Skeletal muscle satellite cell (primary cell): ENCODE data around the gene MAGEA8.
A peak's percentile ranks its signal among the peaks of the same experiment; 100 is the strongest.
"Not testable (repeated sequence)": the region's sequence is repeated elsewhere in the genome, so short reads cannot be mapped to it uniquely, and the experiment has no call there.

Source experiments
- H3K27me3 ChIP-seq: 2 replicates; pipeline ENCODE4 v1.7.0; 2013; ENCODE audit warnings: low read length; ENCODE audit not compliant: control insufficient read depth, insufficient read depth
- H3K36me3 ChIP-seq: 2 replicates; pipeline ENCODE4 v1.7.0; 2013; ENCODE audit warnings: mild to moderate bottlenecking, control low read depth, low read length; ENCODE audit not compliant: insufficient read depth
- H3K4me1 ChIP-seq: 2 replicates; pipeline ENCODE4 v1.7.0; 2013; ENCODE audit warnings: low read length; ENCODE audit not compliant: control insufficient read depth, insufficient read depth
- H3K4me2 ChIP-seq: 2 replicates; pipeline ENCODE4 v1.7.0; 2013; ENCODE audit warnings: mild to moderate bottlenecking, low read length
- H3K4me3 ChIP-seq: 2 replicates; pipeline ENCODE4 v1.7.0; 2013; ENCODE audit warnings: low read length
- H3K9ac ChIP-seq: 2 replicates; pipeline ENCODE4 v1.7.0; 2013; ENCODE audit warnings: mild to moderate bottlenecking, low read depth, low read length, moderate library complexity
- H3K9me3 ChIP-seq: replicated peaks from 2 replicates; pipeline ENCODE4 v1.7.0; 2013; ENCODE audit warnings: mild to moderate bottlenecking, control low read depth, low read length

The MAGEA8 gene

GRCh38 chrX:149858592-149858991, 22.4 kb upstream of the MAGEA8 start:
- Histone ChIP-seq H3K9me3 (no peaks in the 10 kb centered on the region), H3K4me2 (no peak overlapping the region), H3K9ac (no peak overlapping the region), H3K4me1 (no peaks in the 10 kb centered on the region), H3K4me3 (no peak overlapping the region), H3K27me3 (no peaks in the 10 kb centered on the region), H3K36me3 (no peaks in the 10 kb centered on the region)

GRCh38 chrX:149860445-149860844, 20.5 kb upstream of the MAGEA8 start:
- Histone ChIP-seq H3K4me2 (no peak overlapping the region), H3K9me3 (no peaks in the 10 kb centered on the region), H3K9ac (no peak overlapping the region), H3K27me3 (no peaks in the 10 kb centered on the region), H3K4me3 (no peak overlapping the region), H3K36me3 (no peaks in the 10 kb centered on the region), H3K4me1 (no peaks in the 10 kb centered on the region)

- Histone ChIP-seq H3K36me3 (no peaks in the 10 kb centered on the region), H3K4me1 (no peaks in the 10 kb centered on the region), H3K27me3 (no peaks in the 10 kb centered on the region), H3K4me2 (no peak overlapping the region), H3K9me3 (no peaks in the 10 kb centered on the region), H3K9ac (no peak overlapping the region), H3K4me3 (no peak overlapping the region)
Measured at GRCh38 chrX:149865390-149865789, 15.6 kb upstream of the MAGEA8 start.

GRCh38 chrX:149867488-149867887, 13.5 kb upstream of the MAGEA8 start:
- Histone ChIP-seq H3K9ac (no peak overlapping the region), H3K9me3 (no peaks in the 10 kb centered on the region)

GRCh38 chrX:149870840-149871239, 10.1 kb upstream of the MAGEA8 start:
- Histone ChIP-seq H3K4me2 (no peak overlapping the region), H3K4me3 (no peak overlapping the region), H3K4me1 (no peaks in the 10 kb centered on the region), H3K27me3 (no peaks in the 10 kb centered on the region), H3K36me3 (no peaks in the 10 kb centered on the region), H3K9ac (no peak overlapping the region), H3K9me3 (no peaks in the 10 kb centered on the region)

More at GRCh38 chrX:149867488-149867887, 13.5 kb upstream of the MAGEA8 start:
- Histone ChIP-seq H3K4me3 (no peak overlapping the region), H3K4me1 (no peaks in the 10 kb centered on the region), H3K36me3 (no peaks in the 10 kb centered on the region), H3K27me3 (no peaks in the 10 kb centered on the region), H3K4me2 (no peak overlapping the region)

GRCh38 chrX:149871433-149871832, 9.6 kb upstream of the MAGEA8 start:
- no peaks in the 10 kb centered on the region for H3K9me3 ChIP-seq
- H3K9ac ChIP-seq: no peak overlapping the region
- no peaks in the 10 kb centered on the region for H3K4me1 ChIP-seq
- no peak overlapping the region for H3K4me2 ChIP-seq
- no peaks in the 10 kb centered on the region for H3K36me3 ChIP-seq
- no peaks in the 10 kb centered on the region for H3K27me3 ChIP-seq
- no peak overlapping the region for H3K4me3 ChIP-seq

- Histone ChIP-seq H3K4me3 (no peak overlapping the region), H3K9ac (no peak overlapping the region), H3K4me2 (no peak overlapping the region), H3K36me3 (no peaks in the 10 kb centered on the region), H3K9me3 (no peaks in the 10 kb centered on the region), H3K27me3 (no peaks in the 10 kb centered on the region), H3K4me1 (no peaks in the 10 kb centered on the region)
Measured at GRCh38 chrX:149871940-149872339, 9.0 kb upstream of the MAGEA8 start.

GRCh38 chrX:149877157-149877556, 3.8 kb upstream of the MAGEA8 start:
- Histone ChIP-seq H3K36me3 (no peaks in the 10 kb centered on the region), H3K4me1 (no peaks in the 10 kb centered on the region), H3K27me3 (no peaks in the 10 kb centered on the region), H3K4me2 (no peak overlapping the region), H3K4me3 (no peak overlapping the region), H3K9me3 (no peaks in the 10 kb centered on the region), H3K9ac (no peak overlapping the region)

- no peak overlapping the region for H3K4me2 ChIP-seq
- H3K9ac ChIP-seq: no peak overlapping the region
- H3K27me3 ChIP-seq: no peaks in the 10 kb centered on the region
- H3K36me3 ChIP-seq: no peaks in the 10 kb centered on the region
- no peak overlapping the region for H3K4me3 ChIP-seq
- no peaks in the 10 kb centered on the region for H3K4me1 ChIP-seq
- H3K9me3 ChIP-seq: no peaks in the 10 kb centered on the region
Measured at GRCh38 chrX:149877636-149878035, 3.3 kb upstream of the MAGEA8 start.

- H3K27me3 ChIP-seq, H3K36me3 ChIP-seq, H3K4me2 ChIP-seq, H3K9ac ChIP-seq, H3K9me3 ChIP-seq, H3K4me1 ChIP-seq, H3K4me3 ChIP-seq: not testable (repeated sequence)
Measured at GRCh38 chrX:149890828-149891227, 9.8 kb downstream of the MAGEA8 start.

- Histone ChIP-seq H3K4me3 (no peak overlapping the region), H3K36me3 (no peaks in the 10 kb centered on the region), H3K9ac (no peak overlapping the region), H3K27me3 (no peaks in the 10 kb centered on the region), H3K4me2 (no peak overlapping the region), H3K4me1 (no peaks in the 10 kb centered on the region), H3K9me3 (no peaks in the 10 kb centered on the region)
Measured at GRCh38 chrX:149898554-149898953, 17.6 kb downstream of the MAGEA8 start.

- no peaks in the 10 kb centered on the region for H3K36me3 ChIP-seq
- peak overlapping the region; percentile 78 for H3K4me2 ChIP-seq
- no peaks in the 10 kb centered on the region for H3K4me1 ChIP-seq
- no peak overlapping the region for H3K9ac ChIP-seq
- H3K27me3 ChIP-seq: no peaks in the 10 kb centered on the region
- no peaks in the 10 kb centered on the region for H3K9me3 ChIP-seq
- H3K4me3 ChIP-seq: peak overlapping the region; percentile 59
Measured at GRCh38 chrX:149903889-149904748, 23.1 kb downstream of the MAGEA8 start.
